ENCODE data around the gene RHBDD1.

The RHBDD1 gene

DNA sequence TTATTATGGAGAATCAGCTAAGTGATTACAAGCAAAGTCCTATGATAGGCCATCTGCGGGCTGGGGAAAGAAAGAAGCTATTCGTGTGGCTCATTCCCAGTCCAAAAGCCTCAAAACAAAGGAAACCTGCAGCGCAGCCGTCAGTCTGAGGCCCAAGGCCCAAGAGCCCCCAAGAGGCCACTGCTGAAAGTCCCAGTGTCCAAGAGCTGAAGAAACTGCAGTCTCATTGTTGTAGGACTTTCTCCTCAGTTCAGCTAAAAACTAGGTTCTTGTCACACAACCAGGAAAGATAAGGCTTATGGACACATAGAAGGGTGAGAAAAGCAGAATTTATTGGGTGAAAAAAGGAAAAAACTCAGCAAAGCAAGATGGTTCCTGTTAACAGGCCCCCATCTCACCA is 143.2 kb downstream of the RHBDD1 start:
- no peak for DNase-seq (ENCODE audit: low read depth in 2 of 2, low spot score in 1 of 2)

DNA sequence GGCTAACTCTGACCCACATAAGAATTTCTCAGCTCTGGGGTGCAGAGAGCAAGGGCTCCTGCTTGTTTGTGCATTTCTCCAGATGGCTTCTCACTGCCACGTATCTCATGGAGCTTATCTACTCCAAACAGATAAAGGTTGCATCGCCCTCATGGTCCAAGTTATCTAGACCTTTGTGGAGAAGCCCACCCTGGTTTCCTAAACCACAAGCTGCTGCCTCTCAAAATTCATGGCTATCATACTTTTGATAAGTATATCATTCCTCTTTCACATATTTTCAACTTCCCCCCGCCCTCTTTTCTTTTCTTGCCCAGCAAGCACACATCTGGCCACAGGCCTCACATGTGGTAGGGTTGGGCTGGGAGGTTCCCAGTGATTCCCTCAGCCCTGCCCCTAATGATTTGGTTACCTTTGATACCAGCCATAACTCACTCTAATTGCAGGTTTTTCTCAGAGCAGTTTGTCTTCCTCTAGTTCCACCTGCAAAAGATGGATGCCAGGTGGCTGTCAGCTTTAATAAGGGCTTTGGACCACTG is 146.0 kb downstream of the RHBDD1 start:
- DNase-seq (ENCODE audit: low read depth in 2 of 2, low spot score in 1 of 2) = no peak

DNA sequence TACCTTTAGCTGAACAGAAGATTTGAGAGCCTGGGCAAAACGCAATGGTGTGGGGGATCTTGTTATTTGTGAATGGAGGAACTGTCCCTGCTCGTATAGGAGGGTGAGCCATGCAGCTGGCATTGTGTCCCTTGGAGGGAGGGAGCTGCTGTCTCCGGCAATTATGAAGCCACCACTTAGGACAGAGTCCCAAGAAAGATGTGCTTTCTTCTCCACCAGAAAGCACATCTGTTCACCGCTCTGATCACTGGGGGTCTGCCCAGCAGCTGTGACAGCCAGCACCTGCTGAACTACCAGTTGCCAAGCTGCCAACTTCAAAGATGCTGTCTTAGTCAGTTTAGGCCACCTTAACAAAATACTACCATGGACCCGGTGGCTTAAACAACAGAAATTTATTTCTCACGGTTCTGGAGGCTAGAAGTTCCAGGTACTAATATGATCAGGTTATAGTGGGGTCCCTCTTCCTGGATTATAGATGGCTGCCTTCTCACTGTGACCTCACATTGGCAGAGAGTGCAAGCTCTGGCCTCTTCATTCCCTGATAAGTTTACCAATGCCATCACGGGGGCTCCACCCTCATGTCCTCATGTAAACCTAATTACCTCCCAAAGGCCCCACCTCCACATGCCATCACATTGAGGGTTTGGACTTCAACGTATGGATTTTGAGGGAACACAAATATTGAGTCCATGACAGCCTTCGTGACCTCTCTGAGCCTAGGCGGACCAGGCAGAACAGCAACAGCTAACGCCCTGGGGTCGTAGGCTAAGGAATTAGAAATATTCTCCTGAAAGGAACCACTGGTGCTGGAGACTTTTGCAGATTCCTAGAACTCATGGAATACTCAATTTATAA is 148.3 kb downstream of the RHBDD1 start:
- DNase-seq (ENCODE audit: low read depth in 2 of 2, low spot score in 1 of 2) = no peak

DNA sequence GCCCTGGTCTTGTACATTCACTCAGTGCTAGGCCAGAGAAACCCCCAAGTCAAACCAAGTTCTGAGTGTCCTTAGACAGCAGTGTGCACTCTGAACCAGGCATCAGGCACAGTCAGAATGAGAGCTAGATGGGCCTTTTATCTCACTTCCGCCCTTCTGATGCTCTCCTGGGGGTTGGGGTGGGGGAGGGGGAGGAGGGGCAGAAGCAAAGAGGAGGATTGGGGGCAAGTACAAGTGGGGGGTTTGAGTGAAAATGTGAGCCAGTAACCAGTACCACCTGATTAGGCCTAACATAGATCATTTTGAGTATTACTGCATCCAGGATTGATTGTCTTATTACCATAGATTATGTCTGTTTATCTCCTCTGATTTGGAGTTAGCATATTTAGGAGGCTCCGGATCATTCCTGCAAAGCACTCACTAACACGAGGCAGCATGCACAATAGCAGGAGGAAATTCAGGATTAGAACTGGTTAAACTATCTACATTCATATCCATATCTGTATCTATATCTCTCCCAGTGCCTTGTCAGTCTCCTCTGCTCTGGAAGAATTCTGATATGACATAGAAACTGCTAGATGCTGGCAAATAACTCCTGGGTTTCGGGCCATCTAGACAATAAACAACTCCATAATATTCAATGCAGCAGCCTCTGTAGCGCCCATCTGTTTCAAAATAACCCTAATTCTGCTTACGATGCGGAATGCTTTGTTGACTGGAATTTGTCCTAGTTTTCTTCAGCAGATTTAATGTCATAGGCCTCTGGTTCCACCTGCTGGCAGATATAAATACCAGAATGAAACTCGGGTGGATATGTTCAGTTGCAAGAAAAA is 149.1 kb downstream of the RHBDD1 start:
- DNase-seq (ENCODE audit: low read depth in 2 of 2, low spot score in 1 of 2) = no peak

DNA sequence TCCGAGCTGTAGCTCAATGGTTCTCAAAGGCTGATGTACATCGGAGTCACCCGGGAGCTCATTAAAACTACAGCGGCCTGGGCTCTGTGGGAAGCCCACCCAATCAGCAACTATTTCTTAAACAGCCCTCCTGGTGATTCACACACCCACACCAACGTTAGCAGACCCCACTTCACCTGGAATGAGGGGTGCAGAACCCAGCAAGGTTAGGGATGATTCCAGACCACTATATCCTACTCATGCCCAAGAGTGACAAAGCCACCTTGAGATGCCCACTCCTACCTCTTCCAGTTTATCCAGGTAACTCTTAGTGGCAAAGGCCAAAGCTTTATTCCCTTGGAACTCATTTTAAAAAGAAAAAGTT is 149.7 kb downstream of the RHBDD1 start:
- DNase-seq (ENCODE audit: low read depth in 2 of 2, low spot score in 1 of 2) = no peak

DNA sequence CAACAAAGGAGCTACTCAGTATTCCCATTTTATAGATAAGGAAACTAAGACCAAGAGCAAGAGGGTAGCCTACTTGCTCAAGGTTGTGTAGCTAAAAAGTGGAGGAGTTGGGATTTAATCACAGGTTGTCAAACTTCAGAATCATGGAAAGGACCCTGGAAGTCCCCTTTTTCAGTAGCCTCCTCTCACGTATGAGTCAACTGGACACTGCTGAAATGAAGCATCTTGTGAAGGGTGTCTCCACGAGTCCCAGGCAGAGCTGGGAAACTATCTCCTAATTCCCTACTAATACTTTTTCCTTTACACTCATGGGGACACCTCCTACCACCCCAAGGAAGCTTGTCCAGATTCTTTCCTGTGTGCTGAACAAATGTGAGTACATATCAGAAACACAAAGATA is 155.8 kb downstream of the RHBDD1 start:
- no peak for DNase-seq (ENCODE audit: low read depth in 2 of 2, low spot score in 1 of 2)

DNA sequence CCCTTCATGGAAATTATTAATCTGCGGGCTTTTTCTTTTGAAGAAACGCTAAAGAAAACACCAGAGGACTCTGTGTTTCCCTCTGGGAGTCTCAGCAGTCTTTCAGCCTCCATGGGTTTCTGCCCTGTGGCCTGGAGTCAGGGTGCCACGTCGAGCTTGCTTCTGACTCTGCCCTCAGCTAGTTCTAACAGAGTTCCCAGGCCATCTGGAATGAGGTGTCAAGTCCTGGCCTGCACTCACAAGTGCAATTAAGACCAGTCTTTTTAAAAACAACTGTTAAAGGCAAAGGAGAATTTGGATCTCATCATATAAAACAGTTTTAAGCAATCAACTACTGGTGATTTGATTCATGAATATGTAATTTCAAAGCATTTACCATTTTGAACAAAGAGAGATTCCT is 157.3 kb downstream of the RHBDD1 start:
- no peak for DNase-seq (ENCODE audit: low read depth in 2 of 2, low spot score in 1 of 2)

DNA sequence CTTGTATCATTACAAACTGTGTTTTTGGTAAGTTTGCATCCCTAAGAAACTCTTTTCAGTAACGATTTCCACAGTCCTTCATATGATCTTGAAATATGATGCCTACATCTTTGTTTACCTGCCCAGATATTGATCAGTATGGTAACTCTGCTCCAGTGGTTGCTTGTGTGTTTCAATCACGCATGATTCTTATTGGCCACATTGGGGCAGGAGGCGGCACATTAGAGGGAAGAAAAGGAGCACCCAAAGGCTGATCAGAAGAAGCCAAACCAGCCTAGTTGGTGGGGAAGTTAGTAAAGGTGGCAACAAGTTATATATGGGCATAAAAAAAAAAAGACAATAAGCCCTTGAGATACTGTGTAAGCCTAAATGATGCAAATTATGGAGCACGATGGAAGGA is 158.9 kb downstream of the RHBDD1 start:
- no peak for DNase-seq (ENCODE audit: low read depth in 2 of 2, low spot score in 1 of 2)

DNA sequence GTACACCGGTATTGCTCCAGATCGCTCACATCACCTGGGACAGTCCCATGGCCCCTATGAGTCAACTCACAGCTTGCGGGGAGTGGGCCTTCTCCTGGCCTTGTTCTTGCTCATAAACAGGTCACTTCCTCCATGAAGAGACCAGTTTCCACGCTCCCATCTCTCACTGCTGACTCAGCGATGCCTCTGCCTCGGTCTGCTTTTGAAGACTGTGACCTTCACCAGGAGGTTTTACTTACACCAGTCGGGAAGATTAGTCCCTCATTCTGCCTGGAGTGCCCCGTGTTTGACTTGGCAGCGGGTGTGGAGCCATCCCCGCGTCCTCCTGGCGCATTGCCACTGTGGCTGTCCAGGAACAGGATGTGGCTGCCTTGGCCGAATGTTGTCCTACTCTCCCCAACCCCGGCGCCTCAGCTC is 159.8 kb downstream of the RHBDD1 start:
- DNase-seq (ENCODE audit: low read depth in 2 of 2, low spot score in 1 of 2) = no peak

DNA sequence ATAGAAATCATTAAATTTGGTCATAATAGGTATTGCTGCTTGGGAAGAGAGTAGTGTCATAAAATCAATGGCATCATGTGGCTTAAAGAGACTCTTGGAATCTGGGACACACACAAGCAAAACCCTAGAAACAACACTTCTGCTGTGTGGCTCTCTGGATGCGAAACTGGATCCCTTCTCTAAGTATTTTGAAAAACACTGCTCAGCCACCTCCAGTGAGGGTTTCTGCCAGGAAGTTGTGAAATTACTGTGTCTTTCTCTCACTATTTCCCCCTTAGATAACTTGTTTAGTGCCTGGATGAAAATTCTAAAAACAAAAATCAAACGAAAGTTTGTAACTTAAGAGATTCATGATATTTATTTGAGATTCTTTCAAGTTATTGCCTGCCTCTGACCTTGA is 163.8 kb downstream of the RHBDD1 start:
- DNase-seq (ENCODE audit: low read depth in 2 of 2, low spot score in 1 of 2) = no peak

DNA sequence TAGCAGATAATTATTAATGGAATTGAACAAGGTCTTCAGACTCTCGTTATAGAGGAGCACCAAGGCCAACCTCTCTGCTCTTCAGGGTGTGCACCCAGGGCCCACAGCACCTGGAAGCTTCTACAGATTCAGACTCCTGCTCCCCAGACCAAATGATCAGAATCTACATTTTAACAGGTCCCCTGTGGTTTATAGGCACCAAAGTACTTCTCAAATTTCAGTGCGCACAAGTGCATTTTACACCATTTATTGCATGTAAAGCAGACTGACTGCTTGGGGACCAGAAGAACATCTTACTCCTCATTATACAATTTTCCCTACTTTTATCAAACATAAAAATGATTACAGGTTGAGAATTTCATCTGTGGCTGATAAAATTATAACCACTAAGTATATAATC is 164.3 kb downstream of the RHBDD1 start:
- no peak for DNase-seq (ENCODE audit: low read depth in 2 of 2, low spot score in 1 of 2)

DNA sequence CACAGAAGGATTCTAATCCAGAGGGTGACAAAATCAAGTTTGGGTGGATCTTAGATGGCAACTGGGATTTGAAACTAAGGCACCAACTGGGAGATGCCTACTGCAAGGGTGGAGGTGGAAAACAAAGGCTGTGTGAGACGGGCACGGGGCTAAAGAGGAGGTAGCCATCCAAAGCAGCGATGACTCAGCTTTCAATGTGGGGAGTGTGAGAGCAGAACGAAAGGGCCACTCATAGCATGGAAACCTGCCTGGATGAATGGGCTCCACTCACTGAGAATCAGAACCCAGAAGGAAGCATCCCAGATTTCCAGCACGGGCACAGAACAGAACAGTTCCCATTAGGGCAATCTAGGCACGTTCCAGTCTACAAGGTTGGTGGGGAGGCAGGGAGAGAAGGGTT is 168.6 kb downstream of the RHBDD1 start:
- no peak for DNase-seq (ENCODE audit: low read depth in 2 of 2, low spot score in 1 of 2)

DNA sequence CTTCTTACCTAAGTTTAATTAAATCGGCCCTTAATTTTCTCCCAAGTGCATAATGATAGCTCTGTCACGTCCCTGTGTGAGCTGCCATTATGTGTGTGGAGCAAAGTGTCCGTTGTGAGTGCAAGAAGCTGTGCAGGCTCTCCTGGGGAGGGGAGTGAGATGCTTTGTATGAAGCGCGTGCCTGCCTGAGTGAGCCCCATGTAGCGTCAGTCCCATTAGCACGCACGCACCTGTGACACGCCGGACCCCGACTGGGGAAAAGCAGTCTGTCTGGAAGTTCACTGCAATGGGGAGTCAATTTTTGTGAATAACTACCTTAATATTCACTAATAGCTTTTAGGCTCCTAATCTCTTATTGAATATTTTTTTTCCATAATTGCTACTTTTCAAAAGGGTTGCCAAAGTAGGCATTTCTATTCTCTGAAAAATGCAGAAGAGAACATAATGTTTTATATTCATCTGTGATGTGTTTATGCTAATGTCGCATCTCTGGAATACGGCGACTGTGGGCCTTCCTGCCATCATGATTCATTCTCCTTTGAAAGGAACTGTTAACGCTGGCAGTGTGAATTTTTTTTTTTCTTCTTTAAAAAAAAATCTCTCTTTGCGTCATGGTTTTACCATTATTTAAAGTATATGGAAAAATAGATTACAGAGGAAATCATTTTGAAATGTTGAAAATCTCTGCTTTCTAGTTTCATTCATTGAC is 170.5 kb downstream of the RHBDD1 start:
- DNase-seq (ENCODE audit: low read depth in 2 of 2, low spot score in 1 of 2) = no peak

DNA sequence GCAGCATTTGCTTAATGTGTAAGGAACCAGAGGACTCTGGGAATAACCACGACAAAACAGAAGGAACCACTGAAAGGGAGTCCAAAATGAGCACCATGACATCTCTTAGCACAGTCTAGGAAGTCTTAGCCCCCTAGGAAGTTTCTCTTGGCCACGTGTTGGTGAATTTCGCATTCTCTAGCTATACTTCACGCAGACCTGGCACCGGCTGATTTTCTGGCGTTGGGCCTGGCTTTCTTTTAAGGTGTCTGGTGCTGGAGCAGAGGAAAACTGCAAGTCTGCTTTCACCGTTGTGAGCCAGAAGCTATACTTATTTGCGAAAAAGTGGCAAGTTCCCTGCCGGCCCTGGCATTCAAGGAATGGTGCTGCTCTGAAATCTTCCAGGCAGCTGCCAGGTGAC is 171.3 kb downstream of the RHBDD1 start:
- no peak for DNase-seq (ENCODE audit: low read depth in 2 of 2, low spot score in 1 of 2)

DNA sequence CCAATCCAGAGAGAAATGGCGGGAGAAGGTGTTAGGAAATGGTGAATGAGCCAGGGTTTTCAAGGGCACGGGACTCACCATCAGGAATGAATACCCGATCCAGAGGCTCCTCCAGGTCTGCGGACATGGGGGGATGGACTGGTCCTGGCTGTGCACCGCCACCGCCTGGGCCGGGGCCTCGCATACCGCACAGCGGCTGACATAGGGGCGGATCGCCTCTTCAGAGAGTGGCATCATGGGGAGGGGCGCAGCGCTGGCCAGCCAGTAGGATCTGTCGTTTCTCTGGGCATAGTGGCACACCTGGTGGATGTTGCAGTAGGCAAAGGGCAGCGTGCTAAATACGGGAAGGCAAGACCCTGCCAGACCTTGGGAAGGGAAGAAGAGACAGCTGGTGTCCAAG is 172.1 kb downstream of the RHBDD1 start:
- DNase-seq (ENCODE audit: low read depth in 2 of 2, low spot score in 1 of 2) = no peak

DNA sequence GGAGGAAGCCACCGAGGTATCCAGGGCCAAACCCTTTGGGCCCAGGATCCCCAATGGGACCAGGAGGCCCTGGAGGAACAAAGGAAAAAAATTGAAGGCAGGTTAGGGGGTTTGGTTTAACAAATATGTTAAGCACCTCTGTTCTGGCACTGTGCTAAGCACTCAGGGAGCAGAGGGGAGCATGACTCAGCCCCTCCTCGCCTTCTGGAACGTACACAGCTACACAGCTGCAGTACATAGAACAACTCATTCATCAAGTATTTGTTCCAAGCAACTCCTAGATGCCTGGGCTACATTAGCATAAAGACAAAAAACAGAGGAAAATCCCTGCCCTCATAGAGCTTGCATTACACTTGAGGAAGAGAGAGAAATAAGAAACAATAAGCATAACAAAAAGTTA is 174.6 kb downstream of the RHBDD1 start:
- DNase-seq (ENCODE audit: low read depth in 2 of 2, low spot score in 1 of 2) = no peak

DNA sequence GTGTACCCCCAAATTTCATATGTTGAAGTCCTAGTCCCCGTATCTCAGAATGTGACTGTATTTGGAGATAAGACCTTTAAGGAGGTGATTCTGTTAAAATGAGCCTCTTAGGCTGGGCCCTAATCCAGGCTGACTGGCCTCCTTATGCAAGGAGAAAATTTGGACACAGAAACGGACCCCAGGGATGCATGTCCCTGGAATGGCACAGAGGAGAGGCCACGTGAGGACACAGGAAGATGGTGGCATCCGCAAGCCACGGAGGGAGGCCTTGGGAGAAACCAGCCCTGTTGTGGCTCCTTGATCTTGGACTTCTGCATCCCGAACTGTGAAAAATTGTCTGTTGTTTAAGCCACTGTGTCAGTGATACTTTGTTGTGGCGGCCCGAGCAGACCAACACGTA is 177.5 kb downstream of the RHBDD1 start:
- DNase-seq (ENCODE audit: low read depth in 2 of 2, low spot score in 1 of 2) = no peak

DNA sequence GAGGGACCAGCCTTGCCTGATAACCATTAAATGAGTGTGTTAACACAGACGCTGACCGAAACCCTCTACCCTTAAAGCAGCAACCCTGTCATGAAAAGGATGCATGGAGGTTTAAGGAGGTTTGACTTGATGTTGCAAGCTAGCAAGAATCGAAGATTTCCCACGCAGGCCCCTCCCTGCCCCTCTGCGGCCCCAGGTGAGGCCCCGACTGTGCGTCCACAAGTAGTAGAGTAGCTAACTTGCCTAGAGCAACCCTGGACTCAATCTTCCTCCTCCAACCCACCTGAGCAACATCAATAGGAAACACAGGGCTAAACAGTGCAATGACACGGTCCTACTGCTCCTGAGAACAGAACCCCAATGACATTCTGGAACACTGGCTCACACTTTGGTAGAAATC is 178.0 kb downstream of the RHBDD1 start:
- DNase-seq (ENCODE audit: low read depth in 2 of 2, low spot score in 1 of 2) = no peak

DNA sequence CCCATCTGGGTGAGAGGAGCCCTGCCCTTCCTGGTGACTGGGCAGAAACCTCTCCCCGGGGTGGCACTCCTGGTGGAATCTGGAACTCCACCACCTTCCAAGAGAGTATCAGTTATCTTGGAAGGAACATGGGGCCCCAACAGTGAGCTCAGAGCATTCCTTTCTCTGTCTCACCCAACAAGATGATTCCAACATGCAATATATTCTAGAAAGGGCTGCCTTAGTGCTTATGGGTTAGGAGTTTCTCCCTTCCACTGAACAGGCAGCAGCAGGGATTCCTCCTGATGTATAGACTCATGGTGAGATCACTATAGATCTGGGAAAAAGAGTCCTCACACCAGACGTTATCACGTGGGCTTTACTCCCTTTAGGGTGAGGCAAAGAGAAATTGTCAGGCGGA is 181.0 kb downstream of the RHBDD1 start:
- DNase-seq (ENCODE audit: low read depth in 2 of 2, low spot score in 1 of 2) = no peak

DNA sequence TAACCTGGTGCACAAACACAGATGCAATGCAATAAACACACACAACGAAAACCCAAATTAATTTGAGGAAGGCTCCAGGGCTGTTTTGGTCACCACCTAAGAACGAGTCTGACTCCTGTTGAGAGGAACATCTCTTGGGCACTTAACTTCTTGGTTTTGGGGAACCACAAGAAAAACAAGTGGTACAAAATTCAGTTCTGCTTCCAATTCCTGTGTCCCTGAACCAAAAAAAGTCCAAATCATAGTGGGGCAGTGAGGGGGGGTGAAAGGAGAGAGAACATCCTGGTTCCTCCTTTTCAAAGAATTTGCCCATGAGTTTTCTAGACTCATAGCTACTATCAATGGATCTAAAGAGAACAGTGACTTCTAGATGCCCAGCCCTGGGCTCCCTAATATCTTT is 184.6 kb downstream of the RHBDD1 start:
- DNase-seq (ENCODE audit: low read depth in 2 of 2, low spot score in 1 of 2) = no peak

DNA sequence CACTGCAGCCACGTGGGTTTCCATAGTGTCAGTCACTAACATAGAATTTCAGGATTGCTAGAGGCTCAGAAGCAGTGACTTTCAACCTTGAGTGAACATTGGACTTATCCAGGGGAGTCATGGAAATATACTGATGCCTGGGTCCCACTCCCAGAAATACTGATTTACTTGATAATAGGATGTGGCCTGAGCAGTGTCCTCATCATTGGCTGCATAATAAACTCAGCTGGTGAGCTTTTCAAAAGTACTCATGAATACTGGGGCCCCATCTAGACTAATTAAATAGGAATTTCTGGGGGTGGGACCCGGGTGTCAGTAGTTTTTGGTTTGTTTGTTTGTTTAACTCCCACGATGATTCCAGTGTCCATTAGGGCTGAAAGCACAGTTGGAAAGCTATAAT is 186.8 kb downstream of the RHBDD1 start:
- no peak for DNase-seq (ENCODE audit: low read depth in 2 of 2, low spot score in 1 of 2)

DNA sequence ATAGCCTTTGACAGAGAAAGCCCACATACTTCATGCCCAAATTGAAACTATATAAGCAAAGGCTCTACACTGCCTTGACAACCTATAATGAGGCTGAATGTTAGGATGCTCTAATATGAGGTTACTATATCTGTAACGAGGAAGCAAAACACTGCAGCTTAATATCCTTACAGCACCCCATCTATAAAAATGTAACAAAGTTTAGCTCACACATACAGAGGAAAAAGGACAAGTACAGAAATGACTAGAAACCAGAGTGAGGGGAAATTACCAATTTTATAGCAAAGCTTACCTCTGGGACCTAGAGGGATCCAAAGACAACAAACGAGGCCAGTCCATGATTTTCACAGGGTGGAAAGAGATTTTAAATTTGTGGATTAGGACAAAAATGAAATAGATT is 189.7 kb downstream of the RHBDD1 start:
- DNase-seq (ENCODE audit: low read depth in 2 of 2, low spot score in 1 of 2) = no peak
